Keratinocyte (primary cell): ENCODE results near the gene MIF. TPM values are rescaled to one million over a fixed set of nuclear protein-coding genes. Genes with fewer than 3 reads are reported as not detected.

Source experiments
- DNase-seq: peaks from one replicate; pipeline ENCODE4 v3.0.0-alpha.2; 2011; ENCODE audit warnings: low read depth, missing footprints, low spot score
- FAIRE-seq: peaks from 2 replicates; lab custom pipeline; 2011; peaks lifted over from hg19 to GRCh38; lab: Jason Lieb, UNC
- H2AFZ ChIP-seq: 2 replicates; pipeline ENCODE4 v1.6.0; 2012; ENCODE audit warnings: low read length, control low read depth, inconsistent platforms; ENCODE audit not compliant: control insufficient read depth
- H3K27ac ChIP-seq: 2 replicates; pipeline ENCODE4 v1.5.1; 2011; ENCODE audit warnings: low read length; ENCODE audit not compliant: control insufficient read depth, insufficient read depth
- H3K27me3 ChIP-seq: 3 replicates; pipeline ENCODE4 v1.6.0; 2011; ENCODE audit warnings: low read length; ENCODE audit not compliant: control insufficient read depth, insufficient read depth; ENCODE audit errors: extremely low read depth
- H3K36me3 ChIP-seq, 2 experiments: 2 replicates in 1 of 2; 3 replicates in 1 of 2; pipeline ENCODE4 v1.5.1; 2011; ENCODE audit warnings: low read length in 2 of 2, mild to moderate bottlenecking in 1 of 2; ENCODE audit not compliant: control insufficient read depth in 2 of 2, insufficient read depth in 2 of 2; ENCODE audit errors: extremely low read depth in 1 of 2
- H3K4me1 ChIP-seq: 3 replicates; pipeline ENCODE4 v1.5.1; 2011; ENCODE audit warnings: low read length; ENCODE audit not compliant: control insufficient read depth, insufficient read depth; ENCODE audit errors: extremely low read depth
- H3K4me2 ChIP-seq: 3 replicates; pipeline ENCODE4 v1.6.0; 2011; ENCODE audit warnings: low read depth, low read length; ENCODE audit not compliant: control insufficient read depth, insufficient read depth; ENCODE audit errors: extremely low read depth
- H3K4me3 ChIP-seq, 3 experiments: fragments of 200-600 bp in 1 of 3; sonication (generic) in 1 of 3; 2 replicates in 2 of 3; 3 replicates in 1 of 3; pipeline ENCODE4 v1.5.1; 2011 to 2016; ENCODE audit warnings: low read length in 3 of 3, mild to moderate bottlenecking in 3 of 3, control low read depth in 2 of 3, inconsistent platforms in 1 of 3, low read depth in 1 of 3, mixed read lengths in 1 of 3, mixed run types in 1 of 3, moderate library complexity in 1 of 3; ENCODE audit not compliant: control insufficient read depth in 2 of 3, insufficient read depth in 2 of 3; ENCODE audit errors: extremely low read depth in 1 of 3
- H3K79me2 ChIP-seq: 2 replicates; pipeline ENCODE4 v1.6.0; 2012; ENCODE audit warnings: low read length; ENCODE audit not compliant: control insufficient read depth, insufficient read depth
- H3K9ac ChIP-seq: 3 replicates; pipeline ENCODE4 v1.6.0; 2011; ENCODE audit warnings: low read length; ENCODE audit not compliant: control insufficient read depth, insufficient read depth; ENCODE audit errors: extremely low read depth
- H3K9me1 ChIP-seq: 3 replicates; pipeline ENCODE4 v1.6.0; 2011; ENCODE audit warnings: low read length; ENCODE audit not compliant: control insufficient read depth, insufficient read depth; ENCODE audit errors: extremely low read depth
- H3K9me3 ChIP-seq: 2 replicates; pipeline ENCODE4 v1.5.1; 2012; ENCODE audit warnings: low read depth, low read length; ENCODE audit not compliant: control insufficient read depth
- H4K20me1 ChIP-seq: 3 replicates; pipeline ENCODE4 v1.6.0; 2011; ENCODE audit warnings: low read length; ENCODE audit not compliant: control insufficient read depth, insufficient read depth; ENCODE audit errors: extremely low read depth
- CTCF ChIP-seq, 3 experiments: IDR thresholded peaks in 1 of 3; conservative IDR thresholded peaks in 1 of 3; optimal IDR thresholded peaks in 1 of 3; 2 replicates in 2 of 3; 3 replicates in 1 of 3; pipeline versions ENCODE3 to v1.5.1; 2011; ENCODE audit warnings: low read length in 3 of 3, mild to moderate bottlenecking in 3 of 3, moderate library complexity in 2 of 3, control low read depth in 1 of 3, inconsistent platforms in 1 of 3; ENCODE audit not compliant: insufficient read depth in 2 of 3; ENCODE audit errors: extremely low read depth in 1 of 3
- EZH2 ChIP-seq: IDR thresholded peaks from one replicate; pipeline ENCODE4 v1.6.1; 2012; ENCODE audit warnings: inconsistent platforms, mild to moderate bottlenecking, low read length, moderate library complexity
- dilution Hi-C: fragments of 300-500 bp; cut with MboI; formaldehyde crosslinking; loops from one replicate; pipeline ENCODE4 v1.7.0; 2020; ENCODE audit warnings: low sequenced_read_pairs; ENCODE audit not compliant: extremely low pct_ligation_motif_present
- polyA plus RNA-seq, 5 experiments: library from polyadenylated mRNA; depleted of rRNA in 3 of 5; stranded (reverse) in 3 of 5; stranded (forward) in 1 of 5; unstranded in 1 of 5; fragments of >200 nt; gene quantifications; 1 replicate in 1 of 5; 2 replicates in 3 of 5; 3 replicates in 1 of 5; pipeline versions ENCODE4 v1.2.1 to v1.2.3, GENCODE V29; 2011 to 2012; ENCODE audit warnings: missing spikeins in 2 of 5, low read depth in 1 of 5, low replicate concordance in 1 of 5

Gene MIF
- polyA plus RNA-seq, 1 donor (not counting 4 experiments of a cell fraction or from before 2014, with no cell fraction given): 340 TPM

DNA sequence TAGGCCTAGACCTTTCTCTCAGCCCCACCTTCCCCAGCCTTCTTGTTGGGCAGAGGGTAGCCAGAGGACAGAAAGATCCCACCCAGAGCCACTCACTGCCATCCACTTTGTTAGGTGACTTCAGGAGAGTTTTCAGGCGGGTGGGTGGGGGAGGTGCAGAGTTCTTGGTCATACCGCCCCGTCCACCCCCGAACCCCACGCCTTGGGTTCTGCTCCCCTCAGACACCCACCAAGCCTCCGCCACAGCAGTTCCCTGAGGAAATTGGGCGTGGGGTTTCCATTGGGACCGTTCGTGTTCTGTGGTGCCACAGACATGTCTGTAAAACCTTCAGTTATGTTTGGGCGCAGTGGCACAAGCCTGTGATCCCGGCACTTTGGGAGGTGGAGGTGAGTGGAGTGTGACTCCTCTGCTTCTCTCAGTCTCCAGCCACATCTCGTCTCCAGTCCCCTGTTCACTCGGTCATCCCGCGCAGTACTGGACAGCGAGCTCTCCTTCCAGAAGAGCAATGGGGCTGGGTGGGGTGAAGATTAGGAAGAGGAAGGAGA is 1.5 kb downstream of the MIF start:
- FAIRE-seq (no peak), DNase-seq (no peak)
- H3K27me3 ChIP-seq: no peaks in the 10 kb centered on the region
- dilution Hi-C loops: no loop called here
- TF ChIP-seq EZH2 (no peak), CTCF (optimal IDR thresholded peaks at IDR 0.05 in 1 of 3, IDR thresholded peaks at IDR 0.05 in 1 of 3, conservative IDR thresholded peaks at IDR 0.05 in 1 of 3; ENCODE audit: extremely low read depth in 1 of 3, insufficient read depth in 2 of 3, low read length in 3 of 3) (no peak)
- peak overlapping the region; percentile 83 for H3K4me2 ChIP-seq
- peak overlapping the region; percentile 88 for H3K9ac ChIP-seq
- peaks cover 19 to 23% of the 10 kb centered on the region in 2 experiments for H3K36me3 ChIP-seq
- no peaks in the 10 kb centered on the region for H3K9me3 ChIP-seq
- peaks cover 6% of the 10 kb centered on the region for H4K20me1 ChIP-seq
- H3K79me2 ChIP-seq: peaks cover 19% of the 10 kb centered on the region
- peaks cover 15% of the 10 kb centered on the region for H3K4me1 ChIP-seq
- no peaks in the 10 kb centered on the region for H3K9me1 ChIP-seq
- no peak overlapping the region for H2AFZ ChIP-seq
- peak overlapping the region; percentile 72 to 84 (median 82) for H3K4me3 ChIP-seq
- peak overlapping the region; percentile 81 for H3K27ac ChIP-seq

DNA sequence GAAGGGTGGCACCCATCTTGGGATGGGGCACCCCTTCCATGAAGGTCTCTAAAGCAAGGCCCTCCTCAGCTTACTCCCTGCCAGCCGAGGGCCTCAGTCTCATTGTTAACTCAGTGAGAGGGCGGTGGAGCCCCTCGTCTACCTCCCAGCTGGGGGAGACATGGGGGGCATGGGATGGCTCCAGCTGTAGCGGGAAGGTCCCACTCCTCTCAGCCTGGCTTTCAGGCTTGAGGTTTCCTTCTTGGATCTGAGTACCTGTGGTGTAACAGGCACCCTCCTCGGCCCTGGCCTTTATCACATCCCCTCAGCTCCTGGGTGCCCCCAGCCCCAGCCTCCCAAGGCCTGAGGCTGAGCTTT is 2.0 kb downstream of the MIF start:
- H3K4me1 ChIP-seq: peaks cover 15% of the 10 kb centered on the region
- no peak overlapping the region for H3K27ac ChIP-seq
- peak overlapping the region; percentile 88 for H3K9ac ChIP-seq
- no peaks in the 10 kb centered on the region for H3K9me3 ChIP-seq
- peaks cover 19 to 23% of the 10 kb centered on the region in 2 experiments for H3K36me3 ChIP-seq
- H3K4me3 ChIP-seq: peak overlapping the region in 1 of 3 experiments; percentile 72
- peak overlapping the region; percentile 83 for H3K4me2 ChIP-seq
- H4K20me1 ChIP-seq: peaks cover 6% of the 10 kb centered on the region
- no peak for FAIRE-seq
- peaks cover 19% of the 10 kb centered on the region for H3K79me2 ChIP-seq
- H3K27me3 ChIP-seq: no peaks in the 10 kb centered on the region
- TF ChIP-seq EZH2 (no peak), CTCF (optimal IDR thresholded peaks at IDR 0.05 in 1 of 3, IDR thresholded peaks at IDR 0.05 in 1 of 3, conservative IDR thresholded peaks at IDR 0.05 in 1 of 3; ENCODE audit: extremely low read depth in 1 of 3, insufficient read depth in 2 of 3, low read length in 3 of 3) (no peak)
- no peak overlapping the region for H2AFZ ChIP-seq
- dilution Hi-C loops: no loop called here
- H3K9me1 ChIP-seq: no peaks in the 10 kb centered on the region
- DNase-seq: no peak
